GM23248 (cell line): ENCODE data around the gene ARGLU1. TPM values are rescaled to one million over a fixed set of nuclear protein-coding genes. Genes with fewer than 3 reads are reported as not detected.
"Not testable (repeated sequence)": the region's sequence is repeated elsewhere in the genome, so short reads cannot be mapped to it uniquely, and the experiment has no call there.

Source experiments
- DNase-seq: peaks from one replicate; pipeline ENCODE4 v3.0.0-alpha.2; 2015
- H2AFZ ChIP-seq: fragments of 200-600 bp; sonication (generic); 2 replicates; pipeline ENCODE4 v1.6.1; 2016; ENCODE audit warnings: antibody characterized with exemption
- H3F3A ChIP-seq: fragments of 200-600 bp; sonication (generic); 2 replicates; pipeline ENCODE4 v1.6.1; 2016; ENCODE audit warnings: mild to moderate bottlenecking, antibody characterized with exemption, mixed run types; ENCODE audit not compliant: insufficient read depth
- H3K27ac ChIP-seq: fragments of 200-600 bp; sonication (generic); 2 replicates; pipeline ENCODE4 v1.5.1; 2016; ENCODE audit warnings: mild to moderate bottlenecking
- H3K27me3 ChIP-seq: fragments of 200-600 bp; sonication (generic); replicated peaks from 2 replicates; pipeline ENCODE4 v1.6.1; 2016; ENCODE audit warnings: mild to moderate bottlenecking; ENCODE audit not compliant: insufficient read depth
- H3K36me3 ChIP-seq: fragments of 200-600 bp; sonication (generic); 2 replicates; pipeline ENCODE4 v1.6.1; 2016; ENCODE audit warnings: low read depth, mild to moderate bottlenecking
- H3K4me1 ChIP-seq: fragments of 200-600 bp; sonication (generic); 2 replicates; pipeline ENCODE4 v1.6.1; 2016; ENCODE audit warnings: mild to moderate bottlenecking; ENCODE audit not compliant: insufficient read depth
- H3K4me2 ChIP-seq: fragments of 200-600 bp; sonication (generic); one replicate; pipeline ENCODE4 v1.6.1; 2016; ENCODE audit warnings: mild to moderate bottlenecking; ENCODE audit not compliant: unreplicated experiment
- H3K4me3 ChIP-seq: fragments of 200-600 bp; sonication (generic); 2 replicates; pipeline ENCODE4 v1.5.1; 2016; ENCODE audit warnings: mild to moderate bottlenecking
- H3K79me2 ChIP-seq: fragments of 200-600 bp; sonication (generic); 2 replicates; pipeline ENCODE4 v1.6.1; 2016; ENCODE audit warnings: mild to moderate bottlenecking; ENCODE audit not compliant: insufficient read depth
- H3K9ac ChIP-seq: fragments of 200-600 bp; sonication (generic); 2 replicates; pipeline ENCODE4 v1.6.1; 2016; ENCODE audit warnings: mild to moderate bottlenecking
- H3K9me2 ChIP-seq: fragments of 200-600 bp; sonication (generic); 2 replicates; pipeline ENCODE4 v1.6.1; 2016; ENCODE audit warnings: mixed run types, mild to moderate bottlenecking, moderate library complexity; ENCODE audit not compliant: insufficient read depth
- H3K9me3 ChIP-seq: fragments of 200-600 bp; sonication (generic); one replicate; pipeline ENCODE4 v1.6.1; 2017; ENCODE audit warnings: low read depth
- H4K20me1 ChIP-seq: fragments of 200-600 bp; sonication (generic); 2 replicates; pipeline ENCODE4 v1.6.0; 2016; ENCODE audit not compliant: insufficient read depth
- EZH2 ChIP-seq: fragments of 200-600 bp; sonication (generic); IDR thresholded peaks from 2 replicates; pipeline ENCODE4 v1.6.1; 2018; ENCODE audit warnings: antibody characterized with exemption, mild to moderate bottlenecking; ENCODE audit not compliant: insufficient read depth, poor library complexity, severe bottlenecking
- EZH2phosphoT487 ChIP-seq: fragments of 200-600 bp; sonication (generic); IDR thresholded peaks from 2 replicates; pipeline ENCODE4 v1.6.1; 2018; ENCODE audit warnings: antibody characterized with exemption, moderate library complexity, mild to moderate bottlenecking, low read depth; ENCODE audit not compliant: insufficient read depth
- whole genome bisulfite sequencing, 2 experiments: methylation state at CpG; one replicate each; pipeline ENCODE4 v1.1.6; 2015 to 2017; ENCODE audit warnings: low lambda C conversion rate in 2 of 2, low coverage in 1 of 2; ENCODE audit errors: missing lambda C conversion rate in 2 of 2; 5-methylcytosine and 5-hydroxymethylcytosine counted together
- in situ Hi-C: fragments of 300-500 bp; cut with MboI; formaldehyde crosslinking; loops from 2 replicates; pipeline ENCODE4 v1.15.0; 2020
- polyA plus RNA-seq: library from polyadenylated mRNA; unstranded; fragments of >200 nt; fragmentation: Nextera tagmentation; extraction: Ambion mirVana; gene quantifications from 2 replicates; pipeline ENCODE4 v1.2.1, GENCODE V29; 2016
- total RNA-seq: library from RNA; depleted of rRNA; stranded (reverse); fragments of >200 nt; shearing (Covaris generic); gene quantifications from 2 replicates; pipeline ENCODE4 v1.2.3, GENCODE V29; 2014

Gene ARGLU1
- total and polyA plus RNA-seq, 2 experiments from 2014 or later, result 38.4 to 61.5 TPM

GRCh38 chr13:106601489-106601888 is 33.6 kb upstream of the ARGLU1 start:
- no peak for TF ChIP-seq EZH2phosphoT487
- no peak for TF ChIP-seq EZH2
- no peaks in the 10 kb centered on the region for H3F3A ChIP-seq
- in situ Hi-C loops, result no loop called here
- no peaks in the 10 kb centered on the region for H3K4me1 ChIP-seq
- no peak overlapping the region for H3K4me2 ChIP-seq
- H3K36me3 ChIP-seq, result no peaks in the 10 kb centered on the region
- no peak for DNase-seq
- no peaks in the 10 kb centered on the region for H4K20me1 ChIP-seq
- H3K9ac ChIP-seq, result no peak overlapping the region
- H2AFZ ChIP-seq, result no peak overlapping the region
- no peak overlapping the region for H3K4me3 ChIP-seq
- H3K9me2 ChIP-seq, result no peaks in the 10 kb centered on the region
- H3K27ac ChIP-seq, result no peak overlapping the region
- WGBS, 2 experiments, result 49 to 50% methylated on average over 6 of the region's 6 CpGs
- no peaks in the 10 kb centered on the region for H3K9me3 ChIP-seq
- H3K27me3 ChIP-seq, result 0 out of 2 replicates have a peak, but pooled peaks cover 2% of the 10 kb centered on the region
- no peaks in the 10 kb centered on the region for H3K79me2 ChIP-seq

DNA sequence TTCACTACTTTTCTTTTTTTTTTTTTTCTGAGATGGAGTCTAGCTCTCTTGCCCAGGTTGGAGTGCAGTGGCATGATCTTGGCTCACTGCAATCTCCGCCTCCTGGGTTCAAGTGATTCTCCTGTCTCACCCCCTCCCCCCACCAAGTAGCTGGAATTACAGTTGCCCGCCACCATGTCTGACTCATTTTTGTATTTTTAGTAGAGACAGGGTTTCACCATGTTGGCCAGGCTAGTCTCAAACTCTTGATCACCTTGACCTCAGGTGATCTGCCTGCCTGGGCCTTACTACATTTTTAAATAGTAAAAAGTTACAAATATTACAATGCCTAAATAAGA is 32.8 kb upstream of the ARGLU1 start:
- H3K9ac ChIP-seq, H3F3A ChIP-seq, H3K79me2 ChIP-seq, H3K27me3 ChIP-seq, H3K9me3 ChIP-seq, H3K36me3 ChIP-seq, H3K4me2 ChIP-seq, H4K20me1 ChIP-seq, in situ Hi-C loops, DNase-seq, H3K4me1 ChIP-seq, H3K9me2 ChIP-seq, H2AFZ ChIP-seq, H3K4me3 ChIP-seq, H3K27ac ChIP-seq: not testable (repeated sequence)
- WGBS, 2 experiments, result 86 to 97% methylated on average over 2 of the region's 2 CpGs

DNA sequence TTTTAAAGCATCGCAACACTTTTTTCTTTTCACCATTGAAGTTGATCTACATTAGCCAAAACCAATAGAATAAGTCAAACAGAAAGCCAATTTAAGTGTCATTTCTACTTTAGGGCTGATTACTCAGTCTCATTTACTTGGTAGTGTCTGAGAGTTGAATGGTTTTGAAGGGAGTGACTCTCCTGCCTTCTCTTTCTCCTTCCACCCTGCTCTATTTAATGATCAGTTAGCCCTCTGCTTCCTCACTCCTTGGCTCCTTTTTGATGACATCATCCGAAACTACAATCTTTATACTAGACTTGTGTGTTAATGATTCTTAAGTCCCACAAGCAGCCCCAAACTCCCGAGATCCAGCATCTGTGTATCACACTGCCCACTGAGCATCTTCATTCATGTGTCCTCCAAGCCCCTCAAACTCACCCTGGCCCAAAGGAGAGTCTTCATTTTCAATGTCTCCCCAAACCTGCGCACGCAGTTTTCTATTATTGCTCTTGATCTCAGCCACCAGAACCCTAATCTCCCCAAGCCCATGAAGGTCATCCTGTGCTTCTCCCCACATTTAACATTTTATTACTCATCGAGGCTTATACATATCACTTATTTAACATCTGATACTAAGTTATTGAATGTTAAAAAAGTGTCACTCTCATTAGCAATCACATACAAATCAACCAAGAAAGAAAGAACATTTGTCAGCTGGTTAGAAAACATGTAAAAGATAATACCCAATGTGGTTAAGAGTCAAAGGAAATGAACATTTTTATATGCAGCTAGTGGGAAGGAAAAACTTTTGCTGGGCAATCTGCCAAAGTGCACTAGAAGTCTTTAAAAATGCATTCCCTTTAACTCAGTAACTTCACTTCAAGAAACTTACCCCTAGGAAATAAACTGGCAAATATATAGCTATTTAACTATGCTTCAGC is 32.2 kb upstream of the ARGLU1 start:
- Histone ChIP-seq H3K79me2 (no peaks in the 10 kb centered on the region), H3K9ac (no peak overlapping the region), H3K27me3 (no peaks in the 10 kb centered on the region), H3F3A (no peaks in the 10 kb centered on the region), H4K20me1 (no peaks in the 10 kb centered on the region), H3K4me1 (no peaks in the 10 kb centered on the region), H3K4me2 (no peak overlapping the region), H2AFZ (no peak overlapping the region), H3K4me3 (no peak overlapping the region), H3K36me3 (no peaks in the 10 kb centered on the region), H3K9me2 (no peaks in the 10 kb centered on the region), H3K9me3 (no peaks in the 10 kb centered on the region), H3K27ac (no peak overlapping the region)
- TF ChIP-seq EZH2phosphoT487 (no peak), EZH2 (no peak)
- in situ Hi-C loops, result no loop called here
- peak; percentile 12 for DNase-seq
- 60% methylated on average over 6 of the region's 6 CpGs for WGBS, 2 experiments

- Histone ChIP-seq H3K4me2 (no peak overlapping the region), H2AFZ (no peak overlapping the region), H3K9me2 (no peaks in the 10 kb centered on the region), H3K36me3 (no peaks in the 10 kb centered on the region), H3K4me3 (no peak overlapping the region), H3K79me2 (no peaks in the 10 kb centered on the region), H3F3A (no peaks in the 10 kb centered on the region), H3K9ac (no peak overlapping the region), H3K27me3 (no peaks in the 10 kb centered on the region), H4K20me1 (no peaks in the 10 kb centered on the region), H3K9me3 (no peaks in the 10 kb centered on the region), H3K27ac (no peak overlapping the region), H3K4me1 (no peaks in the 10 kb centered on the region)
- WGBS, 2 experiments, result 67 to 70% methylated on average over 7 of the region's 7 CpGs
- no peak for DNase-seq
- in situ Hi-C loops, result no loop called here
- TF ChIP-seq EZH2, result no peak
- no peak for TF ChIP-seq EZH2phosphoT487
These were observed 29.9 kb upstream of the ARGLU1 start for GRCh38 chr13:106597749-106598395.
